Limb (tissue), 2 donors: ENCODE results near the gene GNPAT.
A peak's percentile ranks its signal among the peaks of the same experiment; 100 is the strongest.

Experiments
- DNase-seq, 2 donors: peaks; one replicate each; pipeline ENCODE4 v3.0.0-alpha.2; 2016; ENCODE audit errors: extremely low spot score in 2 of 2

Gene GNPAT

GRCh38 chr1:231213831-231214573 lies 27.0 kb upstream of the GNPAT start:
- no peak for DNase-seq

- DNase-seq: no peak
These were observed 25.9 kb upstream of the GNPAT start for GRCh38 chr1:231214918-231215680.

- DNase-seq: no peak
These were observed 25.2 kb upstream of the GNPAT start for GRCh38 chr1:231215681-231216385.

GRCh38 chr1:231216498-231216897 lies 24.5 kb upstream of the GNPAT start:
- DNase-seq: no peak

- DNase-seq: no peak
These were observed 24.0 kb upstream of the GNPAT start for GRCh38 chr1:231217056-231217455.

GRCh38 chr1:231218078-231218477 lies 22.9 kb upstream of the GNPAT start:
- no peak for DNase-seq

GRCh38 chr1:231219422-231220401 lies 21.3 kb upstream of the GNPAT start:
- DNase-seq: no peak

- no peak for DNase-seq
These were observed 20.2 kb upstream of the GNPAT start for GRCh38 chr1:231220801-231221200.

GRCh38 chr1:231226156-231226555 lies 14.9 kb upstream of the GNPAT start:
- DNase-seq: no peak

GRCh38 chr1:231231511-231231910 lies 9.5 kb upstream of the GNPAT start:
- DNase-seq: no peak

- no peak for DNase-seq
These were observed 7.9 kb upstream of the GNPAT start for GRCh38 chr1:231232870-231233734.

- DNase-seq: no peak
These were observed 7.1 kb upstream of the GNPAT start for GRCh38 chr1:231233735-231234417.

GRCh38 chr1:231234506-231234905 lies 6.5 kb upstream of the GNPAT start:
- DNase-seq: no peak

GRCh38 chr1:231235526-231236207 lies 5.3 kb upstream of the GNPAT start:
- no peak for DNase-seq

GRCh38 chr1:231236208-231236591 lies 4.8 kb upstream of the GNPAT start:
- DNase-seq: peak in 1 of 2 donors; percentile 37

- no peak for DNase-seq
These were observed 4.1 kb upstream of the GNPAT start for GRCh38 chr1:231236938-231237337.

- DNase-seq: no peak
These were observed 2.7 kb upstream of the GNPAT start for GRCh38 chr1:231238298-231238697.

GRCh38 chr1:231240531-231240882 lies 505 bp upstream of the GNPAT start:
- no peak for DNase-seq

- DNase-seq: no peak
These were observed 738 bp downstream of the GNPAT start for GRCh38 chr1:231241750-231242149.
